ENCODE data around the gene EPN2. TPM values are rescaled to one million over a fixed set of nuclear protein-coding genes. Genes with fewer than 3 reads are reported as not detected.
A peak's percentile ranks its signal among the peaks of the same experiment; 100 is the strongest.

EPN2 gene
- total and polyA plus RNA-seq, 3 donors from 2014 or later, result 60.0 to 66.5 (median 61.1) TPM

GRCh38 chr17:19362277-19363113 lies 125.3 kb downstream of the EPN2 start, which contains the start of gene B9D1:
Gene B9D1, minus strand, starts transcription at chr17:19362723. Its CDS starts 154 bp downstream, at chr17:19362569.
- intact Hi-C loops (cut with DNase I; ENCODE audit: low total_unique reads), result loop anchor here (5.0 to 10.0 kb wide), 2 partner anchors 85 to 402 kb away; no protein-coding TSS in a partner anchor
- H3K27ac ChIP-seq, result peak within 1 kb of the TSS; percentile 63 to 85
- no peaks in the 10 kb centered on the region for H3K9me3 ChIP-seq
- H3K36me3 ChIP-seq (ENCODE audit: low read depth, missing control alignments), result no peaks in the 10 kb centered on the region
- TF ChIP-seq CTCF (IDR thresholded peaks at IDR 0.05) (peak; percentile 95 to 99 (median 99)), POLR2A (IDR thresholded peaks at IDR 0.05) (no peak)
- H3K4me1 ChIP-seq, result peaks cover 12% of the 10 kb centered on the region
- no peaks in the 10 kb centered on the region for H3K27me3 ChIP-seq
- DNase-seq, result peak; percentile 95
- H3K4me3 ChIP-seq, result peak within 1 kb of the TSS; percentile 79
- WGBS, 2 donors, result 0 to 1% methylated on average over 8 to 41 of the region's 83 CpGs

- intact Hi-C loops (cut with DNase I; ENCODE audit: low total_unique reads), result loop anchor here (5.0 to 10.0 kb wide), 2 partner anchors 84 to 402 kb away; no protein-coding TSS in a partner anchor
- Histone ChIP-seq H3K27ac (peak overlapping the region; percentile 18 to 85), H3K4me3 (peak overlapping the region; percentile 79), H3K4me1 (peaks cover 12% of the 10 kb centered on the region), H3K36me3 (ENCODE audit: low read depth, missing control alignments) (no peaks in the 10 kb centered on the region), H3K27me3 (no peaks in the 10 kb centered on the region), H3K9me3 (no peaks in the 10 kb centered on the region)
- DNase-seq, result no peak
- TF ChIP-seq POLR2A (IDR thresholded peaks at IDR 0.05), result no peak
- no peak for TF ChIP-seq CTCF (IDR thresholded peaks at IDR 0.05)
- 23 to 25% methylated on average over 14 of the region's 14 CpGs for WGBS, 2 donors
These were observed 125.9 kb downstream of the EPN2 start for GRCh38 chr17:19363114-19363438.

DNA sequence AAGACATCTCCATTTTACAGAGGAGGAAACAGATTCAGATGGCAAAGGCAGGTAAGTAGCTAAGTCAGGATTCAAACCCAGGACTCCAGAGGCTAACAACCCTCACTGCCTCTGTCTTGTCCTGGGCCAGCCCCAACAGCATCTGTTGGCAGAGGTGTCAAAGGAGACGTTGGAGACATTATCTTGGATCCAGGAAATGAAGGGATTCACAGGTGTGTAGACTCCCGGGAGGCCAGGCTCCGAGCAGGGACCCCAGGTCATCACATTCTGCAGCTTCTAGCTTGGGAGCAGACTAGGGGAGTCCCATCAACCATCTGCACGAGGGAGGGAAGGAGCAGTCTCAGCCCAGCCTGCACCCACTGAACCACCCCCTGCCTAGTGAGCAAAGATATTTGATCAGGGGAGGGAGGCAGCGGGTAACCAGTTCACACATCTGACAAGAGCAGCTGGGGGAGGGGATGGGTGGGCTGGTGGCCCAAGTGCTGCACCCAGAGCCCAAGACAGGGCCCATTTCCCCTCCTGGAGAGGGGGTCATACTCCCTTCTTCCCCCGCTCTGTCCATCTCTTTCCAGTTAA lies 126.4 kb downstream of the EPN2 start:
- no peaks in the 10 kb centered on the region for H3K9me3 ChIP-seq
- 51 to 55% methylated on average over 6 of the region's 6 CpGs for WGBS, 2 donors
- TF ChIP-seq POLR2A (IDR thresholded peaks at IDR 0.05), result no peak
- no peak for TF ChIP-seq CTCF (IDR thresholded peaks at IDR 0.05)
- intact Hi-C loops (cut with DNase I; ENCODE audit: low total_unique reads), result loop anchor here (5.0 to 10.0 kb wide), 2 partner anchors 84 to 401 kb away; no protein-coding TSS in a partner anchor
- DNase-seq, result no peak
- no peaks in the 10 kb centered on the region for H3K27me3 ChIP-seq
- peaks cover 12% of the 10 kb centered on the region for H3K4me1 ChIP-seq
- H3K36me3 ChIP-seq (ENCODE audit: low read depth, missing control alignments), result no peaks in the 10 kb centered on the region
- peak overlapping the region in 1 of 2 donors; percentile 79 for H3K4me3 ChIP-seq
- H3K27ac ChIP-seq, result peak overlapping the region in 1 of 2 donors; percentile 18

DNA sequence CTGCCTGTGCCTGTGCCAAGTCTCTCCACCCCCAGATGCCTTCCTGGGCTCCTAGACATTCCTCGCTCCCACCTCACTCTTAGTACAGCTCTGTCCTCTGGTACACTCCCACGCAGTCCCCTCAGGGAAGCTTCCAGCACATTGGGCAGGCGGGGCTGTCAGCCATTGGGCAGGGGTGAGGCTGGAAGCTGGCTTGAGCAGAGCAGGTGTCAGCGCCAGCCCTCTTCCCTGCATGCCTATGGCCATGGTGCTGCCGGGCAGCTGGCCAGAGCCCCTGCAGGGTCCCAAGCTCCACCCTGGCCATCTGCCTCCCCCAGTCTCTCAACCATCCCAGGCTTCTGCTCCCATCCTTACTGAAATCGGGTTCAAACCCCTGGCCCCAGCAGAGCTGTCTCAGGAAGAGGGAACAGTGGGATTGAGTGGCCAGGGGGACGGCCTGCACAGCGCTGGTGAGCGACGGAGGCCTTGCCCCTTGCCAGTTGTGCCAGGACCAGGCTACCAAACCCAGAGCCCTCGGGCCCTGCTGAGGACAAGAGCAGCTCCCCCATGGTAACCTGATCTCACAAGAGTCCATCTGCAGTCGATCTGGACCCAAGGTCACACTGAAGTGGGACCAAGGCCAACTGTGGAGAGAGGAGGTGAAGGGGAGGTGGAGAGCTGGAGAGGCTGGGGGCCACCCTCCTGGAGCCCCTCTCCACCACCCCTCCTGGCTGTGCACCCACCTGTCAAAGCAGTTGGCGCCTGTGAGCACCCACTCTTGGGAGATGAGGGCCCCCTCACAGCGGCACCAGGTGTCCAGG lies 127.7 kb downstream of the EPN2 start:
- no peak overlapping the region for H3K4me3 ChIP-seq
- DNase-seq, result no peak
- intact Hi-C loops (cut with DNase I; ENCODE audit: low total_unique reads), result loop anchor here (5.0 to 10.0 kb wide), 2 partner anchors 82 to 400 kb away; no protein-coding TSS in a partner anchor
- peaks cover 12% of the 10 kb centered on the region for H3K4me1 ChIP-seq
- no peaks in the 10 kb centered on the region for H3K9me3 ChIP-seq
- H3K27ac ChIP-seq, result no peak overlapping the region
- no peaks in the 10 kb centered on the region for H3K27me3 ChIP-seq
- no peaks in the 10 kb centered on the region for H3K36me3 ChIP-seq (ENCODE audit: low read depth, missing control alignments)
- no peak for TF ChIP-seq POLR2A (IDR thresholded peaks at IDR 0.05)
- no peak for TF ChIP-seq CTCF (IDR thresholded peaks at IDR 0.05)
- 63 to 82% methylated on average over 10 to 13 of the region's 14 CpGs for WGBS, 2 donors

Measured in testis (tissue), 3 donors.